ENCODE measurements around the gene MARK4. TPM values are rescaled to one million over a fixed set of nuclear protein-coding genes. Genes with fewer than 3 reads are reported as not detected.

The MARK4 gene
- total and polyA plus RNA-seq, 4 donors = 3.5 to 11.1 (median 6.1) TPM

GRCh38 chr19:45223879-45224278 lies 27.2 kb upstream of the MARK4 start:
- Histone ChIP-seq H3K27me3 (ENCODE audit: control insufficient read depth in 4 of 4, insufficient read depth in 4 of 4, low read length in 3 of 4) (no peaks in the 10 kb centered on the region), H3K27ac (ENCODE audit: low read depth in 1 of 2, low read length in 2 of 2) (no peak overlapping the region), H3K36me3 (ENCODE audit: control insufficient read depth in 4 of 4, insufficient read depth in 3 of 4, low read depth in 1 of 4, low read length in 3 of 4) (no peaks in the 10 kb centered on the region), H3K9me3 (ENCODE audit: control insufficient read depth in 4 of 4, low read length in 3 of 4) (no peaks in the 10 kb centered on the region), H3K4me3 (ENCODE audit: low read depth in 1 of 3, low read length in 3 of 3) (no peak overlapping the region), H3K9ac (ENCODE audit: low read depth in 1 of 2, low read length in 2 of 2) (no peak overlapping the region), H3K4me1 (ENCODE audit: control insufficient read depth in 4 of 4, insufficient read depth in 4 of 4, low read length in 3 of 4) (no peaks in the 10 kb centered on the region)
- TF ChIP-seq ZBTB33 (IDR thresholded peaks at IDR 0.05) (no peak), SP1 (IDR thresholded peaks at IDR 0.05) (no peak), YY1 (IDR thresholded peaks at IDR 0.05) (no peak), REST (IDR thresholded peaks at IDR 0.05) (no peak), EGR1 (IDR thresholded peaks at IDR 0.05; ENCODE audit: low read depth in 2 of 2) (no peak), RAD21 (IDR thresholded peaks at IDR 0.05) (no peak)
- 93% methylated on average over 5 of the region's 5 CpGs for WGBS
- DNase-seq (ENCODE audit: low spot score) = no peak

GRCh38 chr19:45224645-45225044 lies 26.4 kb upstream of the MARK4 start:
- no peak overlapping the region for H3K4me3 ChIP-seq (ENCODE audit: low read depth in 1 of 3, low read length in 3 of 3)
- TF ChIP-seq NR2F2 (IDR thresholded peaks at IDR 0.05) (no peak), ATF3 (IDR thresholded peaks at IDR 0.05) (no peak), TAF1 (conservative IDR thresholded peaks at IDR 0.05) (no peak), MAX (IDR thresholded peaks at IDR 0.05) (no peak), HNF4A (conservative IDR thresholded peaks at IDR 0.05) (no peak), RAD21 (IDR thresholded peaks at IDR 0.05) (no peak), REST (IDR thresholded peaks at IDR 0.05) (no peak), ZBTB33 (IDR thresholded peaks at IDR 0.05) (no peak), RXRA (IDR thresholded peaks at IDR 0.05) (no peak), FOXA2 (IDR thresholded peaks at IDR 0.05) (no peak), FOXA1 (IDR thresholded peaks at IDR 0.05) (no peak), JUND (IDR thresholded peaks at IDR 0.05) (no peak), GABPA (IDR thresholded peaks at IDR 0.05 in 1 of 2, conservative IDR thresholded peaks at IDR 0.05 in 1 of 2) (no peak), CTCF (IDR thresholded peaks at IDR 0.05; ENCODE audit: low read depth, low read length, missing input control) (no peak), SP1 (IDR thresholded peaks at IDR 0.05) (no peak), EGR1 (IDR thresholded peaks at IDR 0.05; ENCODE audit: low read depth in 2 of 2) (no peak), YY1 (IDR thresholded peaks at IDR 0.05) (no peak)
- DNase-seq (ENCODE audit: low spot score) = no peak
- no peaks in the 10 kb centered on the region for H3K4me1 ChIP-seq (ENCODE audit: control insufficient read depth in 4 of 4, insufficient read depth in 4 of 4, low read length in 3 of 4)
- H3K27ac ChIP-seq (ENCODE audit: low read depth in 1 of 2, low read length in 2 of 2) = no peak overlapping the region
- H3K9ac ChIP-seq (ENCODE audit: low read depth in 1 of 2, low read length in 2 of 2) = no peak overlapping the region
- H3K36me3 ChIP-seq (ENCODE audit: control insufficient read depth in 4 of 4, insufficient read depth in 3 of 4, low read depth in 1 of 4, low read length in 3 of 4) = no peaks in the 10 kb centered on the region
- H3K9me3 ChIP-seq (ENCODE audit: control insufficient read depth in 4 of 4, low read length in 3 of 4) = no peaks in the 10 kb centered on the region
- 64% methylated on average over 11 of the region's 11 CpGs for WGBS
- H3K27me3 ChIP-seq (ENCODE audit: control insufficient read depth in 4 of 4, insufficient read depth in 4 of 4, low read length in 3 of 4) = no peaks in the 10 kb centered on the region

Data from liver (tissue), 9 donors.